A549 treated with Mapracorat at 1 μM for 4 hours (cell line): ENCODE results near the gene C19orf67. TPM values are rescaled to one million over a fixed set of nuclear protein-coding genes. Genes with fewer than 3 reads are reported as not detected.

ENCODE experiments used
- total RNA-seq: library from RNA; stranded (reverse); fragments of 200-300 nt; extraction: Qiagen RNA extraction; gene quantifications from 5 replicates; pipeline ENCODE4 v1.2.3, GENCODE V29; 2022

Gene C19orf67
- not detected in 5 replicates for total RNA-seq

GRCh38 chr19:14085309-14085995 lies at the start of gene C19orf67:
TSS of gene C19orf67 (minus strand) at chr19:14085783. CDS start at chr19:14085627, 156 bp downstream.

GRCh38 chr19:14117668-14118164 lies 32.1 kb upstream of the C19orf67 start, which contains the start of gene PRKACA:
TSS of gene PRKACA (minus strand) at chr19:14117762. CDS start at chr19:14117547, 215 bp downstream.

GRCh38 chr19:14090509-14091080 lies 5.0 kb upstream of the C19orf67 start, which contains the start of gene SAMD1:
TSS of gene SAMD1 (minus strand) at chr19:14090751.

GRCh38 chr19:14072535-14073260 lies 12.9 kb downstream of the C19orf67 start, which contains the start of gene MISP3:
TSS of gene MISP3 (plus strand) at chr19:14072786. CDS start at chr19:14073310, 524 bp downstream.

GRCh38 chr19:14061751-14062557 lies 23.6 kb downstream of the C19orf67 start, which contains the start of gene PALM3:
TSS of gene PALM3 (minus strand) at chr19:14062076. CDS start at chr19:14061980, 96 bp downstream.

GRCh38 chr19:14031719-14032480 lies 53.7 kb downstream of the C19orf67 start, which contains the start of gene IL27RA:
TSS of gene IL27RA (plus strand) at chr19:14031762. CDS start at chr19:14031873, 111 bp downstream.

Other genes starting within 250 kb of the C19orf67 start
- gene NANOS3, start 208.6 kb downstream of the C19orf67 start, total RNA-seq: 1.4 to 3.8 TPM (median 2.4 TPM) in 5 replicates
- gene BRME1, start 179.7 kb downstream of the C19orf67 start, total RNA-seq: 0.38 to 1.6 TPM (median 0.49 TPM) in 3 of 5 replicates, not detected in the others
- gene CC2D1A, start 179.6 kb downstream of the C19orf67 start, total RNA-seq: 6.8 to 10.7 TPM (median 9.5 TPM) in 5 replicates
- 0.62 to 1.8 TPM (median 1.4 TPM) in 5 replicates for gene PODNL1, start 147.4 kb downstream of the C19orf67 start, total RNA-seq
- 13.8 to 23.9 TPM (median 22.1 TPM) in 5 replicates for gene DCAF15, start 133.3 kb downstream of the C19orf67 start, total RNA-seq
- gene RFX1, start 79.5 kb downstream of the C19orf67 start, total RNA-seq: 2.6 to 5.7 TPM (median 5.1 TPM) in 5 replicates
- not detected in 5 replicates for gene RLN3, start 57.6 kb downstream of the C19orf67 start, total RNA-seq
- gene IL27RA, start 54.0 kb downstream of the C19orf67 start, total RNA-seq: 7.8 to 10.5 TPM (median 9.7 TPM) in 5 replicates
- 1.8 to 2.8 TPM (median 2.1 TPM) in 5 replicates for gene PALM3, start 23.7 kb downstream of the C19orf67 start, total RNA-seq
- gene MISP3, start 13.0 kb downstream of the C19orf67 start, total RNA-seq: 2.9 to 5.1 TPM (median 4.1 TPM) in 5 replicates
- 30.0 to 42.9 TPM (median 39.6 TPM) in 5 replicates for gene SAMD1, start 5.0 kb upstream of the C19orf67 start, total RNA-seq
- 28.0 to 35.9 TPM (median 31.8 TPM) in 5 replicates for gene PRKACA, start 32.0 kb upstream of the C19orf67 start, total RNA-seq
- gene ASF1B, start 50.8 kb upstream of the C19orf67 start, total RNA-seq: 28.3 to 32.4 TPM (median 31.5 TPM) in 5 replicates
- gene ADGRL1, start 120.4 kb upstream of the C19orf67 start, total RNA-seq: 3.5 to 6.9 TPM (median 5.1 TPM) in 5 replicates